NK-92 (cell line): Measurements from ENCODE around the gene THBS1.

Source experiments
- DNase-seq: peaks from one replicate; lab custom pipeline; 2025; ENCODE audit not compliant: unreplicated experiment; lab: John Stamatoyannopoulos, UW

Gene THBS1

GRCh38 chr15:39588531-39589192, 7.8 kb downstream of the THBS1 start:
- no peak for DNase-seq

GRCh38 chr15:39589193-39589814, 8.4 kb downstream of the THBS1 start:
- no peak for DNase-seq

GRCh38 chr15:39589815-39590644, 9.2 kb downstream of the THBS1 start:
- no peak for DNase-seq

GRCh38 chr15:39591141-39591895, 10.4 kb downstream of the THBS1 start:
- DNase-seq, result no peak

GRCh38 chr15:39591896-39592315, 11.0 kb downstream of the THBS1 start:
- DNase-seq, result no peak

- DNase-seq, result no peak
These were observed 11.6 kb downstream of the THBS1 start for GRCh38 chr15:39592500-39592899.

- DNase-seq, result no peak
These were observed 12.3 kb downstream of the THBS1 start for GRCh38 chr15:39593071-39593655.

- no peak for DNase-seq
These were observed 13.0 kb downstream of the THBS1 start for GRCh38 chr15:39593656-39594445.

- DNase-seq, result no peak
These were observed 13.8 kb downstream of the THBS1 start for GRCh38 chr15:39594446-39595337.

GRCh38 chr15:39595338-39596221, 14.7 kb downstream of the THBS1 start:
- DNase-seq, result no peak

- no peak for DNase-seq
These were observed 15.6 kb downstream of the THBS1 start for GRCh38 chr15:39596358-39597051.

- no peak for DNase-seq
These were observed 16.5 kb downstream of the THBS1 start for GRCh38 chr15:39597336-39597735.

- DNase-seq, result no peak
These were observed 16.9 kb downstream of the THBS1 start for GRCh38 chr15:39597751-39598185.

GRCh38 chr15:39598186-39598850, 17.4 kb downstream of the THBS1 start:
- no peak for DNase-seq

- no peak for DNase-seq
These were observed 18.3 kb downstream of the THBS1 start for GRCh38 chr15:39598958-39599845.

GRCh38 chr15:39599871-39600270, 19.0 kb downstream of the THBS1 start:
- DNase-seq, result no peak
